OCI-LY3 (cell line): Measurements from ENCODE around the gene EPHA5.

Experiments used
- CTCF ChIP-seq: fragments of 200-600, 300-600 bp; sonication (generic); IDR thresholded peaks from 2 replicates; pipeline ENCODE4 v1.5.1; 2014; ENCODE audit warnings: antibody characterized with exemption, low read length, low read depth
- EZH2phosphoT487 ChIP-seq: fragments of 200-600 bp; shearing (Covaris generic); IDR thresholded peaks from 2 replicates; pipeline ENCODE4 v1.6.1; 2018; ENCODE audit warnings: antibody characterized with exemption, mixed run types, low read depth

DNA sequence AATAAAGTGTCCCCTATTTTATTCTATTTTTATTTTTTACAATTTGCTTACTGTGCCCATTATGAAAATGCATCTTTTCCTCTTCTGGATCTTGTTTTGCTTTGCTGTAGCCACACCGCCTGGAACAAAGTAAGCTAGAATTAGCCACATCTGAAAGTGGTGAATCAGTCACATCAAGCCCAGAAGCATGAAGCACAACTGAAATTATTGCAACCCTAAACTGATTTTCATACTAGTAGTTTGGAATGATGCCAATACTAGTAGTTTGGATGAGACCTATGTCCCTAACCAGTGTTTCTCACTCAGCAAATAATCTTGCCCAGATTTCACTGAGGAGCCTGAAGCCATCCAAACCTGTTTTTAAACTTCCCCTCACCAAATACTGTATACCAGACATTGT lies 303.0 kb downstream of the EPHA5 start:
- TF ChIP-seq CTCF, result no peak
- no peak for TF ChIP-seq EZH2phosphoT487
